A549 treated with AZD9567 at 1 μM for 4 hours (cell line): ENCODE measurements around the gene KCNQ4. TPM values are rescaled to one million over a fixed set of nuclear protein-coding genes. Genes with fewer than 3 reads are reported as not detected.

Experiments
- total RNA-seq: library from RNA; stranded (reverse); fragments of 200-300 nt; extraction: Qiagen RNA extraction; gene quantifications from 5 replicates; pipeline ENCODE4 v1.2.3, GENCODE V29; 2022; ENCODE audit not compliant: insufficient read depth

The KCNQ4 gene
- total RNA-seq, result 0.23 to 0.82 TPM (median 0.28 TPM) in 5 replicates

DNA sequence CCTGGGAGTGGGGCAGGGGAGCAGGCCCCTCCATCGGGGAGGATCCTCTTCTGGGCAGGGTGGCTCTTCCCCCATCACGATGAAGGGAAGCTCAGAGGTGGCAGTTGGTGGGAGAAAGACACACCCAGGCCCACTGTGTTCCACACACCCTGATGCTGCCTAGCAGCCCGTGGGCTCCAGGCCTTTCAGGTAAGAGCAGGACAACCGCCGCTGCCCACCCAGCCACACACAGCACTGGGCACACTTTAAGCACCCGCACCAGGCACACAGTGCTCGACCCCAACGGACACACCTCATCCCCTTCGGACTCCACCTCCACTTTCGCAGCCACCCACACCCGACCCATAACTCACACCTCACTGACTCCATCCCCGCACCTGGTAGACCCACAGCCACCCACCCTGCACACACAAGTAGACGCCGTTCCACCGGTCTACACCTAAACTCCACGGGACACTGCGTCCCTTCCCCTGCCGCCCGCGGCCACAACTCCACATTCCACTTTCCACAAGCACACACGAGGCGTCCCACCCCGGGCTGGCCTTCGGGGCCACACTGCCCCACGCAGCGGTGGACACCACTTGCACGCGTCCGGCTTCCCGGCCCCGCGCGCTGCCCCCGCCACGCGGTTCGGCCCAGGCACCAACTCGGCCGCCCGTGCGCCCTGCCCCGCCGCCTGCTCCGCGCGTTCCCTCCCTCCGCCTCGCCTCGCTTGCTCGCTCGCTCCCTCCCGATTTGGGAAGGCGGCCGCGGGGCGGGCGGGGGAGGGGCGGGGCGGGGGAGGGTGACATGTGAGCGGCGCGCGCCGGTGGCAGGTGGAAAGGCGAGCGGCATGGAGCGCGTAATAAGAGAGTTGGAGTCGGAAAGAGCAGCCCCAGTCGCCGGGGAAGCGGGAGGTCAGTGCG, at the start of gene KCNQ4:
Gene KCNQ4 (plus strand): TSS at position 787 of the 905 bp plus-strand sequence. CDS start 307 bp downstream, outside the sequence.

DNA sequence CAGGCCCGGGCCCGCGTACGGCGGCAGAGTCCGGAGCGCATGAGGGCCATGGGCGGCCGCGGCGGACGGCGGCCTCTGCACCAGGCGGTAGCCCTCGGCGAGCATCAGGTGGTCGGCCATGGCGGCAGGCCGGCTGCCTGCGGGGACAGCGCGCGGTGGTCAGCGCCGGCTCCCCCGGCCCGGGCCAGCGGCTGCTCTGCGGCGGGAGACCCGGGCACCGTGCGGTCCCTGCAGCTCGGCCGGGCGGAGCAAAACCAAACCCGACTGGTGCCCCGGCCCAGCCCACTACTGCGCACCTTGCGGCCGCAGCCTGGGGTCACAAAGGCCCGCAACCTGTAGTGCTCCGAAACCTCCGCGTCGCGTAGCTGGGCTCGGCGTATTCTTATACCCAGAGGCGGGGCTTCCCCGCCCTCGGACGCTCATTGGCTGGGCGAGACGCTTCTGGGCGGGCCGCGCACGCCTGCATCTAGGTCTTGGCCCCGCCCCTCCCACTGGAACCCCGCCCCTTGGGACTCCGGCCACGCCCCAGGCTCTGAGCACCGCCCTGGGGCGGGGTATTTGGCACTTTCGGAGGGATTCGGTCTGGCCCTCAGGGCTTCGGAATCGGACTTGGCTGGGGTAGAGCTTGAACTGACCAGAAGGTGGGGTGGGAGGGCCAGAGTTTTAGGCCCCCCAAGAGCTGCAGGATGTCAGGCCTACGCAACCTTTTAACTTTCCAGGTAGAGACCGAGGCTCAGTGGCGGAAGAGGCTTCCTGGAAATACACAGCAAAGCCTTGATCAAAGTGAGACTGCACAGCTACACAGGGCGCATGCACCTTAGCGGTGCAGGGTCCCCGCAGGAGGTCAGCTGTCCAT, 78.6 kb downstream of the KCNQ4 start, which contains the start of gene CITED4:
Gene CITED4 (minus strand): TSS at position 356 of the 856 bp plus-strand sequence. CDS start 236 bp downstream, at position 120.

Other genes starting within 250 kb of the KCNQ4 start
- gene RIMS3, start 118.1 kb upstream of the KCNQ4 start, total RNA-seq, result 0.85 to 1.7 TPM (median 1.4 TPM) in 5 replicates
- 32.6 to 44.5 TPM (median 36.9 TPM) in 5 replicates for gene NFYC, start 92.1 kb upstream of the KCNQ4 start, total RNA-seq
- gene CITED4, start 78.6 kb downstream of the KCNQ4 start, total RNA-seq, result 27.0 to 93.5 TPM (median 74.2 TPM) in 5 replicates
- 76.6 to 97.0 TPM (median 86.2 TPM) in 5 replicates for gene CTPS1, start 195.9 kb downstream of the KCNQ4 start, total RNA-seq
- 0.05 to 0.07 TPM (median 0.06 TPM) in 3 of 5 replicates, not detected in the others for gene SLFNL1, start 237.9 kb downstream of the KCNQ4 start, total RNA-seq